Glomerular endothelial cell (primary cell): ENCODE measurements around the gene GJD4. TPM values are rescaled to one million over a fixed set of nuclear protein-coding genes. Genes with fewer than 3 reads are reported as not detected.

Experiments used
- DNase-seq: peaks from one replicate; pipeline ENCODE4 v3.0.0-alpha.2; 2011; ENCODE audit warnings: low read depth, low spot score; ENCODE audit errors: extremely low read depth
- total RNA-seq: library from RNA; depleted of rRNA; stranded (reverse); fragments of >200 nt; gene quantifications from 2 replicates; pipeline ENCODE4 v1.2.3, GENCODE V29; 2015

Gene GJD4
- total RNA-seq, 1 donor from 2014 or later: not detected

DNA sequence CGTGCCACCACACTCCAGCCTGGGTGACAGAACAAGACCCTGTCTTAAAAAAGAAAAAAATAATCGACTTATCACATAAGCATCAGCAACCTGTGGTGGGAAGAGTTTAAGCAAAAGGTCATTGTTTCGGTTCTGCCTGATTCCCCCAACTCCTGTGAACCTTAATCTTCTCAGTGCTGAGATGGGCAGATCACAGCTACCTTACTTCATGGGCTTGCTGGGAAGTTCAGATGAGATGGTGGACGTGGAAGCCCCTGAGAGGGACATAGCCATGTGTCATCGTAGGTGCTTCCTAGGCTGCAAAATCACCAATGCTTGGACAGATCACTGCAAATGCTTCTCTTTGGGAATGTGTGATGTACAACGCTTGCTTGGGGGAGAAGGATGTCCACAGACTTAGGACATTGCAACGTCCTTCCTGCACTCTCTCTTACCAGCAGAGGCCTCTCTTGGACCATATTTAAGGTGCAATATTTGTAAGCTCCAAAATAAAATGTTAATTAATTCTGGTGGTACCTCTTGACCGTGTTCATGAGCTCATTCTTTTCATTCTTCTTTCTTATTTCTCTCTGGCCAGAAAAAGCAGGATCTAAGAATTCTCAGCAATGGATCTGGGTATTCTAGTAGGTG, 8.6 kb downstream of the GJD4 start:
- no peak for DNase-seq

DNA sequence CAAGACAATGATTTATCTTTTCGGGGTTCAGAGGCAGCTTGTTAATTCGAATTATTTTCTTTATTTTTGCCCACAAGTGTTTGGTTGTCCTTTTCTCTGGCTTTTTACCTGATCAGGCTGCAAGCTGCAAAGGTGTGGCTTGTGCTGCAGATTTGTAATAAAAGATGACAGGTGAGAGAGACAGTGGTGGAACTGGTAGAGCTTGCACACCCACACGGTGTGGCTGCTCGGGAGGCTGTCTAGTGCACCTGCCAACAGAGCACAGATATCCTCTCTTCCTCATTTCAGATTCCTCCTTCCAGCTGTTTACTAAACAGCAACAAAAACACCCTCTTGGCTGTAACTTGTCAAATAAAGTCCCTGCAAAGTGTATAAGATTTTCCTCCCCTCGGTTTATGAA, 9.2 kb downstream of the GJD4 start:
- DNase-seq: no peak

DNA sequence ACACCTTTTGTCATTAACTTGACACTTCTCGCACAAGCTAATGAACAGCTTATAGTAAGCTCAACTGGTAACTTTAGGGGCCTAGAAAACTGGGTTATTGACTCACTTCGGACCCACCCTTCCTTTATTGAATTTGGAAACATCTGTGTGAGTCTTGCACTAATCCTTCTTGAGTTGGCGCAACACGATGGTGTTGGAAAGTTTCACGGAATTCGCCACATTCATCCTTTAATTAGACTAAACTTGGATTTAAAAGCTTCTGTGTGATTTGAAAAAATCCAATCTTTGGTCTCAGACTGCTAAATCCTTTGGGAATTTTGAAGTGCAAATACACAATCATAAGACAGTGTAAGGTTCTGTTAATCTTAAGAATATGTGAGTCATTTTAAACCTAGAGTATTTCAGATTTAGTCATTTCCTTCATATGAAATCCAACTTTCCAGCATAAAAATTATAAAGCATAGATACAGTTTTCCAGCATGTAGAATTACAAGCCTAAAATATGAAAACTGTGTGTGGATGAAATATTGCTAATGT, 21.9 kb downstream of the GJD4 start:
- no peak for DNase-seq

DNA sequence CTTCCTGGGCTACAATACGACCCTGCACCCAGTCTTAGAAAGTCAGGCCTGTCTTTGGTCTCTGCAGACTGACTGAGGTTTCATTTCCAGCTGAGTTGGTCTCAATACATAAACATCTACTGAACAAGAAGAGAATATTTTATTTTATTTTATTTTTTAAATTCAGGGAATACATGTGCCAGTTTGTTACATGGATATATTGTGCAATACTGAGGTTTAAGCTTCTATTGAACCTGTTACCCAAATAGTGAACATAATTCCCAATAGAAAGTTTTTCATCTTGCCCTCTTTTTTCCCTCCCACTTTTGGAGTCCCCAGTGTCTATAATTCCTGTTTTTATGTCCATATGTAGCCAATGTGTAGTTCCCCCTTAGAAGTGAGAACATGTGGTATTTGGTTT, 26.3 kb downstream of the GJD4 start:
- no peak for DNase-seq

GRCh38 chr10:35632027-35632426, 26.9 kb downstream of the GJD4 start:
- DNase-seq: no peak

- DNase-seq: no peak
These were observed 28.2 kb downstream of the GJD4 start for GRCh38 chr10:35633006-35633980.

GRCh38 chr10:35635576-35635975, 30.4 kb downstream of the GJD4 start:
- DNase-seq: no peak

DNA sequence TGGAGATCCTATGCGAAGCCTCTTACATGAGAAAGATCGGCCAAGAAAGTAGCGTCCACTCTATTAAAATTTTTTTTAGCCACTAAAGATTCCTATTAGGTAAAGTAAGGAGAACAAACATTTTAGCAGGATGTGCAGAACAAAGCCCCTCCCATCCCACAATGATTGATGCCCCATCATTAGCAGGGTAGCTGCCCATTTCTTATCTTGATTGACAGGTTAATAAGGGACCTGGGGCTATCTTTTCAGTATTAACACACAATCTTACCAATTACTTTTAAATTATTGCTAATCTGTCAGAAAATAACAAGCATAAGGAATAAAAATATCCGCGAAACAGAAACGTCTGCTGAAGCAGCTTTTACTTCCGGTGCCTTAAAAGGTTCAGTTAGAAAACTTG, 31.8 kb downstream of the GJD4 start:
- no peak for DNase-seq

DNA sequence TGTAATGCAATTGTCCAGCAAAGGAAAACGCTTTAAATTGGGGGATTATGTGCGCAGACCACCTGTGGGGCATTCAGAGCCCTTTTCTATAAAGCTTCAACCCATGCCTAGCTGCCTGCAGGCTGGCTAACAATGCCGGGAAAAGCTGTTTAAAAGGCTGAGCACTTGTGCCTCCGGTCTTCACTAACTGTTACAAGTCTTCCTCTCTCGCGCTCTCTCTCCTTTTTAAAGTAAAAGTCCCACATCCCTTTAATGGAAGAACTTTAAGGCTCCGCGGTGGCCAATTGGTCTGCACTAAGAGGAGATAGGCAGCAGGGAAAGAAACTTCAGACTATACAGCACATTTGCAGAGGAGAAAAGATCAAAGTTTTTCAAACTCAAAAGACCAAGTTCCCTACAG, 32.3 kb downstream of the GJD4 start:
- DNase-seq: no peak

DNA sequence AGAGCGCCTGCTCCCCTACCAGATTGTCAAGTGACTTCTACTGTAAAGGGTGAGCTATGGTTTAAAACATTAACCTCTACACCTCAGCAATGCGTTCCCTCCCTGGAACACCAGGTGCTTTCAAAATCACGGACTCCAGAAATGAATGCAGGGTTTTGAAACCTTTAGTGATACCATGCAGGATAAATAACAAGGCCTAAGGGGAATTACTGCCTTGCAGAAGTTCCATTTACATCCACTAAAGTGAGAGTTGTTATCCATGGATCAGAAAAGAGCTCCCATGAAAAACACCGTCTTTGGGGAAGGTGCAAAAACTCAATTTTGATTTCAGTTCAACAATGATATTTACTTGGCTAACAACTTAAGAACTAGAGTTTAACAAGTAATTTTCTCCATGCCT, 33.0 kb downstream of the GJD4 start:
- no peak for DNase-seq

DNA sequence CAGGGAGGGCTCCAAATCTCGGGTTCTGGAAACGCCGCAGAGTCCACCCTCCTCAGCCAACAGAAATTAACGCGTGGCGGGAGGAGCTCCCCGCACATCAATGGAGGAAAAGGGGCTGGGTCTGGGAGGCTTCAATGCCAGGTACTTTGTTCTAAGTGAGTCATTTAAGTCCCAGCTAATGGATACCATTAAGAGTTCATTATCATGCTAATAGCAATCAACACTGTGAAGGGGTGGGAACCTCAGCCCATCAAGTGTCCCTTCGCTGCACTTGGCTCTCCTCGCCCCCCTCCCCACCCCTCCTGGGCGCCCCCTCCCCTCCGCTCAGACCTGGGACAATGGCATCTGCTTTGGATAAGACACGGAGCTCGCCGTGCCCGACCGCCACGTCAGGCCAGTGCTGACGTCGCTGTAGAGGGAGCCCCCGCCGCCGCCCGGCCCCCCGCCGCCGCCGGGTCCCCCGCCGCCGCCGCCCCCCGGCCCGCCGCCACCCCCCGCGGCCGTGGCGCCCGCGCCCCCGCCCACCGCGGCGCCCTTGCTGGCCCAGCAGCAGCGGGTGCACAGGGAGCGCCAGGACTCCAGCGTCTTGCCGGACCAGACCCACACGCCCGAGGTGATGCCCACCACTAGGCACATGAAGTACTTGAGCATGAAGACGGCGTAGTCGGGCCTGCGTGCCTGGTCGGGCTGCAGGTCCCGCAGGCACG, 34.0 kb downstream of the GJD4 start:
- DNase-seq: no peak

- DNase-seq: no peak
These were observed 34.7 kb downstream of the GJD4 start for GRCh38 chr10:35639728-35640401.

GRCh38 chr10:35640474-35640873, 35.3 kb downstream of the GJD4 start:
- DNase-seq: no peak

DNA sequence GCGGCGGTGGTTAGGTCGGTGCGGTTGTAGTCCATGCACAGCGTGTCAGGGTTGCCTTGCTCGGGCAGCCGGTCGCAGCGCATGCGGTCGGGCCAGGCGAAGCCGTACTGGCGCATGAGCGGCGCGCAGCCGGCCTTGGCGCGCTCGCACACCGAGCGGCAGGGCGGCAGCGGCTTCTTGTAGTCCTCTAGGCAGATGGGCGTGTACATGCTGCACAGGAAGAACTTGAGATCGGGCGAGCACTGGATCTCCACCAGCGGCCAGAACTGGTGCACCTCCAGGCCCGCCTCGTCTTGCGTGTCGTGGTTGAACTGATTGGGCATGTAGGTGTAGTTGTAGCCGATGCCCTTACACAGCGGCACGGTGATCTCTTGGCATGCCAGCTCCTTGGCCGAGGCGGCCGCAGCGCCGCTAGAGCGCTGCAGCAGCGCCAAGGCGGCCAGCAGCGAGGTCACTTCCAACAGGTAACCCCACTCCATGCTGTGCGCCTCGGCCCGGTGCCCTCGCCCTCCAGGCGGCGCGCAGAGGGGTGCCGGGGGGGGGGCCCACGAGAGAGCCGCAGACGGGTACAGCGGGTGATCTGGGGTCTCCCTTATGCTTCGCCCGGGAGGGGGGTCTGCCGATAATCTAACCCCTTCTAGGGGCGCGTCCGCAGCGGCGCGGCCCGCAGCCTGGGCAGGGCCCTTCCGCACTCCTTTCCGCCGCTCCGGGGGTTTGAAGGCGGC, 36.0 kb downstream of the GJD4 start:
- DNase-seq: no peak

DNA sequence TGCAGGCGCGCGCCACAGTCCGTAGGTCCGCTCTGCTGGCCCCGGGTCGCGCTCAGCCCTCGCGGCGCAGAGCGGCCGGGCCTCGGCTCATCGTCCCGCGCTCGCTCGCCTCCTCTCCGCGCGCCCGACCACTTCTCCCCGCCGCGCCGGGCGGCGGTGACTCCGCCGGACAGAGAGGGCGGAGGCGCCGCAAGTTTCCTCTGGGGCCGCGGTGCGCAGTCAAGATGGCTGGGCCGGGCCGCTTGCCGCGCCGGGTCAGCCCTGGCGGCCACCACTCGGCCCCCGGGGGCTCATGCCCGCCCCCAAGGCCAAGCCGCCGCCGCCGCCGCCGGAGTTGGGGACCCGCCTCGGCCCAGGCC, 36.5 kb downstream of the GJD4 start:
- DNase-seq: no peak

GRCh38 chr10:35642035-35642792, 37.1 kb downstream of the GJD4 start, which contains the start of gene FZD8:
TSS of gene FZD8 (minus strand) at chr10:35642296. CDS start at chr10:35641429, 867 bp downstream.
- DNase-seq: no peak

GRCh38 chr10:35642793-35643114, 37.6 kb downstream of the GJD4 start:
- DNase-seq: no peak

- no peak for DNase-seq
These were observed 38.3 kb downstream of the GJD4 start for GRCh38 chr10:35643151-35644049.
